GM23338 (cell line): ENCODE measurements around the gene LRMDA. TPM values are rescaled to one million over a fixed set of nuclear protein-coding genes. Genes with fewer than 3 reads are reported as not detected.

Source experiments
- ATAC-seq: fragments of 200-7000 bp; cut with Tn5 transposase; 3 replicates; pipeline ENCODE4 v1.9.1; 2020
- DNase-seq: peaks from one replicate; pipeline ENCODE4 v3.0.0-alpha.2; 2015; ENCODE audit warnings: low spot score
- H2AFZ ChIP-seq: fragments of 200-600 bp; sonication (generic); 2 replicates; pipeline ENCODE4 v1.8.0; 2016; ENCODE audit warnings: antibody characterized with exemption, mild to moderate bottlenecking, moderate library complexity
- H3F3A ChIP-seq: fragments of 200-600 bp; sonication (generic); replicated peaks from 2 replicates; pipeline ENCODE4 v1.8.0; 2017; ENCODE audit warnings: antibody characterized with exemption, mixed run types, low read depth
- H3K27ac ChIP-seq: fragments of 200-600 bp; sonication (generic); 2 replicates; pipeline ENCODE4 v1.6.1; 2016; ENCODE audit warnings: low read depth
- H3K27me3 ChIP-seq: fragments of 200-600 bp; sonication (generic); 2 replicates; pipeline ENCODE4 v1.8.0; 2016; ENCODE audit warnings: mild to moderate bottlenecking, mixed run types, moderate library complexity; ENCODE audit not compliant: insufficient read depth
- H3K36me3 ChIP-seq: fragments of 200-600 bp; sonication (generic); 2 replicates; pipeline ENCODE4 v1.8.0; 2016; ENCODE audit warnings: mild to moderate bottlenecking; ENCODE audit not compliant: insufficient read depth
- H3K4me1 ChIP-seq: fragments of 200-600 bp; sonication (generic); 2 replicates; pipeline ENCODE4 v1.8.0; 2016; ENCODE audit warnings: mild to moderate bottlenecking, moderate library complexity; ENCODE audit not compliant: insufficient read depth
- H3K4me2 ChIP-seq: fragments of 200-600 bp; sonication (generic); 2 replicates; pipeline ENCODE4 v1.7.1; 2017; ENCODE audit warnings: mixed run types
- H3K4me3 ChIP-seq: fragments of 200-600 bp; sonication (generic); 2 replicates; pipeline ENCODE4 v1.6.1; 2016; ENCODE audit warnings: mixed run types
- H3K79me2 ChIP-seq: fragments of 200-600 bp; sonication (generic); replicated peaks from 2 replicates; pipeline ENCODE4 v1.8.0; 2017; ENCODE audit warnings: mild to moderate bottlenecking; ENCODE audit not compliant: insufficient read depth
- H3K9me2 ChIP-seq: fragments of 200-600 bp; sonication (generic); 2 replicates; pipeline ENCODE4 v1.8.0; 2017; ENCODE audit not compliant: insufficient read depth
- H4K20me1 ChIP-seq: fragments of 200-600 bp; sonication (generic); replicated peaks from 2 replicates; pipeline ENCODE4 v1.8.0; 2017; ENCODE audit warnings: mild to moderate bottlenecking; ENCODE audit not compliant: insufficient read depth
- H3K27ac Mint-ChIP-seq: 2 replicates; pipeline ENCODE4 v1.8.0; 2020; ENCODE audit warnings: inconsistent platforms, mild to moderate bottlenecking, moderate library complexity, mixed read lengths
- H3K27me3 Mint-ChIP-seq: 3 replicates; pipeline ENCODE4 v1.8.0; 2022; ENCODE audit warnings: low read depth, mild to moderate bottlenecking, moderate library complexity, mixed read lengths, inconsistent platforms; ENCODE audit not compliant: insufficient read depth, poor library complexity
- H3K36me3 Mint-ChIP-seq: 3 replicates; pipeline ENCODE4 v1.8.0; 2021; ENCODE audit warnings: low read depth, mild to moderate bottlenecking, inconsistent platforms, moderate library complexity, mixed read lengths
- H3K4me1 Mint-ChIP-seq: 3 replicates; pipeline ENCODE4 v1.8.0; 2020; ENCODE audit warnings: mild to moderate bottlenecking, inconsistent platforms, mixed read lengths
- H3K4me3 Mint-ChIP-seq: 3 replicates; pipeline ENCODE4 v1.8.0; 2021; ENCODE audit warnings: moderate library complexity, mild to moderate bottlenecking, inconsistent platforms, mixed read lengths
- H3K9me3 Mint-ChIP-seq: 3 replicates; pipeline ENCODE4 v1.8.0; 2020; ENCODE audit warnings: moderate library complexity, mild to moderate bottlenecking, inconsistent platforms, mixed read lengths
- CREB1 ChIP-seq: fragments of 250-450 bp; sonication (Bioruptor Pico); IDR thresholded peaks from 2 replicates; pipeline ENCODE4 v1.5.0; 2020; ENCODE audit warnings: low read depth, mild to moderate bottlenecking, moderate library complexity
- CTCF ChIP-seq, 2 experiments: fragments of 200-600 bp in 1 of 2; sonication (generic) in 1 of 2; conservative IDR thresholded peaks; 2 replicates each; pipeline versions ENCODE4 v1.5.1 to v1.6.1; 2016 to 2017; ENCODE audit warnings: antibody characterized with exemption in 2 of 2, low read depth in 2 of 2, mild to moderate bottlenecking in 2 of 2, moderate library complexity in 1 of 2
- ETS1 ChIP-seq: IDR thresholded peaks from 2 replicates; pipeline ENCODE4 v1.6.1; 2016; ENCODE audit warnings: antibody characterized with exemption
- EZH2 ChIP-seq: fragments of 200-600 bp; sonication (generic); IDR thresholded peaks from one replicate; pipeline ENCODE4 v1.8.0; 2017; ENCODE audit warnings: antibody characterized with exemption, mild to moderate bottlenecking, low read depth; ENCODE audit not compliant: unreplicated experiment
- JUNB ChIP-seq: IDR thresholded peaks from one replicate; pipeline ENCODE4 v1.6.1; 2016; ENCODE audit warnings: antibody characterized with exemption; ENCODE audit not compliant: unreplicated experiment
- NANOG ChIP-seq: IDR thresholded peaks from 2 replicates; pipeline ENCODE4 v1.6.1; 2016; ENCODE audit warnings: antibody characterized with exemption, borderline replicate concordance
- POLR2AphosphoS5 ChIP-seq: IDR thresholded peaks from 2 replicates; pipeline ENCODE4 v1.6.1; 2016; ENCODE audit warnings: antibody characterized with exemption, low read depth
- REST ChIP-seq: IDR thresholded peaks from one replicate; pipeline ENCODE4 v1.6.1; 2018; ENCODE audit warnings: antibody characterized with exemption; ENCODE audit not compliant: unreplicated experiment
- ZNF114 ChIP-seq: fragments of 250-450 bp; sonication (Bioruptor Pico); IDR thresholded peaks from 2 replicates; pipeline ENCODE4 v1.5.0; 2020; ENCODE audit warnings: mild to moderate bottlenecking, moderate library complexity
- ZNF331 ChIP-seq: fragments of 250-450 bp; sonication (Bioruptor Pico); IDR thresholded peaks from 2 replicates; pipeline ENCODE4 v1.5.0; 2020; ENCODE audit warnings: low read depth, mild to moderate bottlenecking, moderate library complexity
- ZNF462 ChIP-seq: fragments of 250-450 bp; sonication (Bioruptor Pico); IDR thresholded peaks from 2 replicates; pipeline ENCODE4 v1.5.0; 2020; ENCODE audit warnings: mild to moderate bottlenecking, moderate library complexity
- polyA plus RNA-seq: library from polyadenylated mRNA; unstranded; fragments of >200 nt; fragmentation: Nextera tagmentation; extraction: Ambion mirVana; gene quantifications from 2 replicates; pipeline ENCODE4 v1.2.1, GENCODE V29; 2016
- total RNA-seq: library from RNA; depleted of rRNA; stranded (reverse); fragments of >200 nt; shearing (Covaris generic); gene quantifications from 2 replicates; pipeline ENCODE4 v1.2.3, GENCODE V29; 2014

The LRMDA gene
- total and polyA plus RNA-seq, 2 experiments from 2014 or later = 0.90 to 1.8 TPM

GRCh38 chr10:76205361-76205760 lies 773.9 kb downstream of the LRMDA start (continued):
- TF ChIP-seq ETS1 = no peak

GRCh38 chr10:76206797-76207352 lies 775.5 kb downstream of the LRMDA start:
- Mint-ChIP-seq H3K27ac (no peak overlapping the region), H3K27me3 (no peaks in the 10 kb centered on the region), H3K4me3 (no peak overlapping the region), H3K9me3 (peaks cover 2% of the 10 kb centered on the region), H3K4me1 (peaks cover 21% of the 10 kb centered on the region), H3K36me3 (peaks cover 7% of the 10 kb centered on the region; the same call in 2 of the 3 replicates)
- no peak for DNase-seq
- H3K36me3 ChIP-seq = no peaks in the 10 kb centered on the region
- no peaks in the 10 kb centered on the region; the same call in 1 of the 2 replicates for H3K4me1 ChIP-seq
- H3K27ac ChIP-seq = no peak overlapping the region
- no peak for ATAC-seq
- H3K79me2 ChIP-seq = no peaks in the 10 kb centered on the region
- H2AFZ ChIP-seq = no peak overlapping the region
- H4K20me1 ChIP-seq = no peaks in the 10 kb centered on the region
- no peak overlapping the region for H3K4me3 ChIP-seq
- H3F3A ChIP-seq = no peaks in the 10 kb centered on the region
- H3K4me2 ChIP-seq = no peak overlapping the region
- H3K27me3 ChIP-seq = no peaks in the 10 kb centered on the region
- H3K9me2 ChIP-seq = peaks cover 12% of the 10 kb centered on the region; the same call in 1 of the 2 replicates
- no peak for TF ChIP-seq CREB1 (CRISPR knock-in tag)
- TF ChIP-seq CTCF (conservative IDR thresholded peaks at IDR 0.05; ENCODE audit: low read depth in 2 of 2) = no peak
- no peak for TF ChIP-seq JUNB
- no peak for TF ChIP-seq ZNF462
- no peak for TF ChIP-seq POLR2AphosphoS5
- no peak for TF ChIP-seq REST
- TF ChIP-seq ZNF331 = no peak
- no peak for TF ChIP-seq EZH2
- no peak for TF ChIP-seq ETS1
- no peak for TF ChIP-seq ZNF114 (CRISPR knock-in tag)
- no peak for TF ChIP-seq NANOG
